A673 (cell line): ENCODE results near the gene KDM4B.

Experiments used
- EZH2 ChIP-seq: fragments of 200-600 bp; sonication (generic); IDR thresholded peaks from 2 replicates; pipeline ENCODE4 v1.6.1; 2017; ENCODE audit warnings: borderline replicate concordance, low read depth, mild to moderate bottlenecking, mixed read lengths, antibody characterized with exemption, low read length; ENCODE audit not compliant: poor library complexity, severe bottlenecking
- TF ChIP-seq, protein P1 (sequence below): fragments of 300-800, 200-600 bp; sonication (generic); conservative IDR thresholded peaks from 2 replicates; pipeline ENCODE4 v1.5.1; 2017; ENCODE audit warnings: low read depth, mild to moderate bottlenecking, antibody characterized with exemption, low read length, moderate library complexity, mixed read lengths

DNA sequence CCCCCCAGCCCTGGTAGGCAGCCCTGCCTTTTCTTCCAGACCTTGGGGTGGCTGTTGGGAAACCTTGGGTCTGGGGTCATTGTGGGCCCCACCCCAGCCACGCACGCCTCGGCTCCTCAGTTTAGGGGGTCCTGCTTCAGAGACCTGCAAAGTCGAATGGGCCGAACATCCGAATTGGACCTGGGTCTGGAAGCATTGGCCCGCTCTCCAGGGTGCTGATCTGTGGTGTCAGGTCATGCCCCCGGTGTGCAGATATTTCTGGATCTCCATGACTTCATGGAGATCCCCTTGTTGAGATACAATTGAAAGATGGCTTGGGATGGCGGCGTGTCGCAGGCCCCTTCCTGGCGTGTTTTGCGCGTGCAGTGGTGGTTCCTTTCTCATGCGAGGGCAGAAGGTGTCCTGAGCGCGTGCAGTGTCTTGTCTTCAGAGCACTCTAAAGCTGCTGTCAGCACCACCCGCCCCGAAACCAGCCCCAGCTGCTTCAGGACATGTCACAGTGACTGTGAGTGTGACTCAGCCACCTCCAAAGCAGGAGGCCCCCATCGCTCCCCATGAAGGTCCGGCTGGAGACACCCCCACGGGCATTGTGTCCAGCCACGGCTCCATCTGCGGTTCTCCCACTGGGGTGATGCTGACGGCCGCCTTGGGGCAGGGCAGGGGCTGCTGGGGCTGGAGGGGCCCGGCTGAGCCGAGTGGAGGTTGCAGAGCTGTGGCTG is 112.7 kb downstream of the KDM4B start:
- TF ChIP-seq, protein P1, sequence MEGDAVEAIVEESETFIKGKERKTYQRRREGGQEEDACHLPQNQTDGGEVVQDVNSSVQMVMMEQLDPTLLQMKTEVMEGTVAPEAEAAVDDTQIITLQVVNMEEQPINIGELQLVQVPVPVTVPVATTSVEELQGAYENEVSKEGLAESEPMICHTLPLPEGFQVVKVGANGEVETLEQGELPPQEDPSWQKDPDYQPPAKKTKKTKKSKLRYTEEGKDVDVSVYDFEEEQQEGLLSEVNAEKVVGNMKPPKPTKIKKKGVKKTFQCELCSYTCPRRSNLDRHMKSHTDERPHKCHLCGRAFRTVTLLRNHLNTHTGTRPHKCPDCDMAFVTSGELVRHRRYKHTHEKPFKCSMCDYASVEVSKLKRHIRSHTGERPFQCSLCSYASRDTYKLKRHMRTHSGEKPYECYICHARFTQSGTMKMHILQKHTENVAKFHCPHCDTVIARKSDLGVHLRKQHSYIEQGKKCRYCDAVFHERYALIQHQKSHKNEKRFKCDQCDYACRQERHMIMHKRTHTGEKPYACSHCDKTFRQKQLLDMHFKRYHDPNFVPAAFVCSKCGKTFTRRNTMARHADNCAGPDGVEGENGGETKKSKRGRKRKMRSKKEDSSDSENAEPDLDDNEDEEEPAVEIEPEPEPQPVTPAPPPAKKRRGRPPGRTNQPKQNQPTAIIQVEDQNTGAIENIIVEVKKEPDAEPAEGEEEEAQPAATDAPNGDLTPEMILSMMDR, result no peak
- no peak for TF ChIP-seq EZH2
